K562 (cell line): ENCODE data around the gene MAGIX. TPM values are rescaled to one million over a fixed set of nuclear protein-coding genes. Genes with fewer than 3 reads are reported as not detected.
A peak's percentile ranks its signal among the peaks of the same experiment; 100 is the strongest.

Experiments used
- ATAC-seq: fragments of 200-7000 bp; cut with Tn5 transposase; 3 replicates; pipeline ENCODE4 v1.9.1; 2020; ENCODE audit warnings: moderate library complexity
- BruUV-seq: library from RNA; stranded (reverse); fragments of 400-500 nt; replicated peaks from 2 replicates; lab custom pipeline; 2021; lab: Mats Ljungman, UMichigan
- CTCF ChIA-PET: fragments of 300-600 bp; formaldehyde crosslinking; extraction: SDS; loops from one replicate; lab custom pipeline; 2021; ENCODE audit warnings: low intra/inter-chr PET ratio; lab: Yijun Ruan, JAX
- POLR2A ChIA-PET: fragments of 300-600, 350-650 bp; sonication (Branson Sonifier 250); formaldehyde crosslinking; extraction: SDS; loops from one replicate; lab custom pipeline; 2021; ENCODE audit warnings: antibody characterized with exemption, inconsistent platforms; lab: Yijun Ruan, JAX
- DNase-seq, 4 experiments: peaks; one replicate each; pipeline versions ENCODE4 v3.0.0 to v3.0.0-alpha.2; 2011 to 2018; ENCODE audit warnings: low spot score in 3 of 4, mixed read lengths in 3 of 4; ENCODE audit errors: extremely low read depth in 1 of 4
- FAIRE-seq: peaks from 2 replicates; lab custom pipeline; 2011; peaks lifted over from hg19 to GRCh38; lab: Jason Lieb, UNC
- H2AFZ ChIP-seq: 2 replicates; pipeline ENCODE4 v1.6.0; 2011; ENCODE audit warnings: low read depth, low read length, control low read depth, inconsistent platforms
- H3K27ac ChIP-seq: fragments of 200-600 bp; 3 replicates; pipeline ENCODE4 v1.8.0; 2011; ENCODE audit warnings: low read depth, mild to moderate bottlenecking, control low read depth, inconsistent platforms, low read length, moderate library complexity, mixed read lengths; ENCODE audit errors: extremely low read depth
- H3K27me3 ChIP-seq, 2 experiments: fragments of 300-600 bp in 1 of 2; 2 replicates in 1 of 2; 3 replicates in 1 of 2; pipeline versions ENCODE4 v1.6.0 to v1.8.0; 2011; ENCODE audit warnings: inconsistent platforms in 2 of 2, low read length in 2 of 2, mild to moderate bottlenecking in 1 of 2, mixed read lengths in 1 of 2, moderate library complexity in 1 of 2; ENCODE audit not compliant: control insufficient read depth in 2 of 2, insufficient read depth in 2 of 2
- H3K36me3 ChIP-seq: fragments of 300-600 bp; 3 replicates; pipeline ENCODE4 v1.8.0; 2011; ENCODE audit warnings: mild to moderate bottlenecking, low read length, inconsistent platforms; ENCODE audit not compliant: control insufficient read depth, insufficient read depth
- H3K4me1 ChIP-seq, 2 experiments: fragments of 200-600 bp in 1 of 2; replicated peaks in 1 of 2; 2 replicates in 1 of 2; 3 replicates in 1 of 2; pipeline versions ENCODE4 v1.5.1 to v1.8.0; 2011; ENCODE audit warnings: inconsistent platforms in 2 of 2, low read length in 2 of 2, mild to moderate bottlenecking in 1 of 2, mixed read lengths in 1 of 2, moderate library complexity in 1 of 2; ENCODE audit not compliant: control insufficient read depth in 2 of 2, insufficient read depth in 2 of 2
- H3K4me2 ChIP-seq: 2 replicates; pipeline ENCODE4 v1.6.1; 2011; ENCODE audit warnings: low read length, control low read depth, inconsistent platforms, mixed read lengths; ENCODE audit not compliant: insufficient read depth
- H3K4me3 ChIP-seq: fragments of 200-600 bp; sonication (generic), shearing (Covaris generic); 2 replicates; pipeline ENCODE4 v1.5.1; 2016; ENCODE audit warnings: control low read depth, inconsistent platforms
- H3K79me2 ChIP-seq: fragments of 200-600 bp; 3 replicates; pipeline ENCODE4 v1.8.0; 2011; ENCODE audit warnings: low read length, inconsistent platforms; ENCODE audit not compliant: control insufficient read depth, insufficient read depth
- H3K9ac ChIP-seq, 2 experiments: 2 replicates each; pipeline versions ENCODE4 v1.6.0 to v1.6.1; 2011; ENCODE audit warnings: low read depth in 2 of 2, low read length in 2 of 2, control low read depth in 1 of 2, inconsistent platforms in 1 of 2, mild to moderate bottlenecking in 1 of 2, mixed read lengths in 1 of 2; ENCODE audit not compliant: insufficient read depth in 1 of 2
- H3K9me1 ChIP-seq: one replicate; pipeline ENCODE4 v1.6.0; 2011; ENCODE audit warnings: inconsistent platforms, mild to moderate bottlenecking, low read length, moderate library complexity; ENCODE audit not compliant: control insufficient read depth, insufficient read depth
- H3K9me3 ChIP-seq: replicated peaks from 2 replicates; pipeline ENCODE4 v1.5.1; 2011; ENCODE audit warnings: low read depth, low read length, inconsistent platforms; ENCODE audit not compliant: control insufficient read depth, insufficient read depth
- H4K20me1 ChIP-seq: replicated peaks from 2 replicates; pipeline ENCODE4 v1.6.1; 2011; ENCODE audit warnings: low read length, inconsistent platforms, mixed read lengths; ENCODE audit not compliant: control insufficient read depth, insufficient read depth
- JUN ChIP-seq, 2 experiments: sonication (generic) in 1 of 2; formaldehyde crosslinking in 1 of 2; IDR thresholded peaks; 2 replicates each; pipeline versions ENCODE4 v1.6.1 to v1.8.0; 2012 to 2022; ENCODE audit warnings: borderline replicate concordance in 2 of 2, mild to moderate bottlenecking in 2 of 2, improper control_type of control experiment in 1 of 2, low read depth in 1 of 2, low read length in 1 of 2, missing genetic modification reagents in 1 of 2
- MBD1 ChIP-seq: fragments of 250-450 bp; sonication (Bioruptor Pico); IDR thresholded peaks from 2 replicates; pipeline ENCODE4 v1.8.0; 2022; ENCODE audit warnings: inconsistent platforms
- NCOA2 ChIP-seq, 2 experiments: fragments of 450-650 bp; IDR thresholded peaks; 2 replicates each; pipeline ENCODE4 v1.6.1; 2018; ENCODE audit warnings: mild to moderate bottlenecking in 2 of 2, moderate library complexity in 1 of 2; ENCODE audit not compliant: partially characterized antibody in 2 of 2
- NFRKB ChIP-seq: fragments of 450-650 bp; IDR thresholded peaks from 2 replicates; pipeline ENCODE4 v1.6.1; 2016; ENCODE audit warnings: low read depth
- PML ChIP-seq: IDR thresholded peaks from 2 replicates; pipeline ENCODE4 v1.6.1; 2012; ENCODE audit warnings: low read length, inconsistent platforms
- PYGO2 ChIP-seq: fragments of 450-650 bp; IDR thresholded peaks from 2 replicates; pipeline ENCODE4 v1.6.1; 2016; ENCODE audit warnings: mild to moderate bottlenecking, missing genetic modification characterization, moderate library complexity, missing compliant biosample characterization
- RBM15 ChIP-seq: fragments of 200-400 bp; formaldehyde crosslinking; IDR thresholded peaks from 2 replicates; pipeline ENCODE4 v1.6.1; 2018; ENCODE audit warnings: mild to moderate bottlenecking, low read length, moderate library complexity; ENCODE audit not compliant: insufficient read depth
- RBM25 ChIP-seq: fragments of 200-400 bp; formaldehyde crosslinking; IDR thresholded peaks from 2 replicates; pipeline ENCODE4 v1.6.1; 2018; ENCODE audit warnings: low read length, low read depth, moderate library complexity; ENCODE audit not compliant: severe bottlenecking
- ZBTB34 ChIP-seq: fragments of 250-450 bp; sonication (Bioruptor Pico); IDR thresholded peaks from 2 replicates; pipeline ENCODE4 v1.8.0; 2021; ENCODE audit warnings: mild to moderate bottlenecking, moderate library complexity
- ZBTB8A ChIP-seq: fragments of 450-650 bp; IDR thresholded peaks from 2 replicates; pipeline ENCODE4 v1.6.1; 2018; ENCODE audit warnings: mild to moderate bottlenecking, moderate library complexity; ENCODE audit not compliant: partially characterized antibody
- WGBS: fragments of 100-300 bp; shearing (Covaris generic); methylation state at CpG from one replicate; pipeline ENCODE4 v1.1.6; 2016; ENCODE audit warnings: low coverage, mixed read lengths; ENCODE audit not compliant: insufficient coverage; ENCODE audit errors: missing lambda C conversion rate; 5-methylcytosine and 5-hydroxymethylcytosine counted together
- in situ Hi-C: fragments of 300-500 bp; cut with MboI; formaldehyde crosslinking; loops from 4 replicates; pipeline ENCODE4 v1.15.0; 2018; ENCODE audit warnings: inconsistent platforms, mixed read lengths
- intact Hi-C: fragments of 100-400 bp; cut with micrococcal nuclease; formaldehyde crosslinking; loops from 2 replicates; pipeline ENCODE4 v1.14.2; 2022
- polyA plus RNA-seq, 8 experiments: library from polyadenylated mRNA; depleted of rRNA in 4 of 8; stranded (reverse) in 5 of 8; unstranded in 3 of 8; fragments of >200 nt; fragmentation: Nextera tagmentation in 2 of 8; fragmentation: Illumina TruSeq in 1 of 8; extraction: Ambion mirVana in 2 of 8; extraction: Trizol in 1 of 8; gene quantifications; 2 replicates each; pipeline versions ENCODE4 v1.2.1 to v1.2.3, GENCODE V29; 2011 to 2014; ENCODE audit warnings: inconsistent platforms in 1 of 8, missing spikeins in 1 of 8
- total RNA-seq, 7 experiments: library from RNA; depleted of rRNA in 6 of 7; stranded (reverse); fragments of >200 nt in 6 of 7; fragmentation: Illumina TruSeq in 2 of 7; extraction: Trizol in 2 of 7; gene quantifications; 2 replicates each; pipeline versions ENCODE4 v1.2.1 to v1.2.3, GENCODE V29; 2011 to 2021; ENCODE audit warnings: low replicate concordance in 1 of 7

Gene MAGIX
- total and polyA plus RNA-seq, 9 of the 15 experiments (the other 6 are each of a cell fraction or from before 2014, with no cell fraction given) = 0.08 to 3.5 (median 0.47) TPM

GRCh38 chrX:49187028-49187394 is 24.5 kb downstream of the MAGIX start:
- ChIA-PET POLR2A (interaction anchor here (0.6 kb wide), 1 partner anchor 172 kb away, joined by 3 read pairs; no protein-coding TSS in a partner anchor), CTCF (no interaction called here)
- Histone ChIP-seq H2AFZ (peak overlapping the region; percentile 78; the same call in 1 of the 2 replicates), H3K27me3 (no peaks in the 10 kb centered on the region), H4K20me1 (peaks cover 9% of the 10 kb centered on the region), H3K9me1 (no peaks in the 10 kb centered on the region), H3K27ac (peak overlapping the region; percentile 91), H3K36me3 (peaks cover 21% of the 10 kb centered on the region; the same call in 1 of the 3 replicates), H3K4me2 (peak overlapping the region; percentile 90; the same call in 1 of the 2 replicates), H3K9me3 (no peaks in the 10 kb centered on the region), H3K4me1 (peaks cover 33 to 51% of the 10 kb centered on the region in 2 experiments), H3K79me2 (peaks cover 50% of the 10 kb centered on the region), H3K9ac (peak overlapping the region in 1 of 2 experiments; percentile 93; a peak in 2 of 4 replicates), H3K4me3 (no peak overlapping the region)
- BruUV-seq = no TSS peak
- 81% methylated on average over 3 of the region's 15 CpGs for WGBS
- intact Hi-C loops = no loop called here
- TF ChIP-seq PYGO2 (tag) (no peak), NCOA2 (IDR thresholded peaks at IDR 0.05; ENCODE audit: partially characterized antibody in 2 of 2) (no peak), NFRKB (no peak), PML (no peak), JUN (IDR thresholded peaks at IDR 0.05; ENCODE audit: borderline replicate concordance, low read depth, low read length) (no peak), JUN (CRISPR knock-in tag; IDR thresholded peaks at IDR 0.05; ENCODE audit: borderline replicate concordance) (no peak), ZBTB34 (no peak), MBD1 (CRISPR knock-in tag) (no peak), ZBTB8A (no peak), RBM25 (no peak), RBM15 (no peak)
- ATAC-seq (no peak), DNase-seq (no peak), FAIRE-seq (no peak)
- in situ Hi-C loops = no loop called here
